ENCODE data around the gene HMBS.

Gene HMBS

GRCh38 chr11:119091966-119092879 lies 7.5 kb downstream of the HMBS start:
- Histone ChIP-seq H3K27ac (ENCODE audit: low read length) (peak overlapping the region; percentile 88), H3K4me1 (ENCODE audit: control insufficient read depth, insufficient read depth, low read length) (peaks cover 36% of the 10 kb centered on the region), H3K9me3 (ENCODE audit: control insufficient read depth in 2 of 2, low read length in 2 of 2) (no peaks in the 10 kb centered on the region), H3K36me3 (ENCODE audit: control insufficient read depth in 2 of 2, insufficient read depth in 2 of 2, low read length in 2 of 2) (peaks cover 15 to 19% of the 10 kb centered on the region in 2 donors), H3K4me3 (ENCODE audit: low read length in 2 of 2) (peak overlapping the region in 1 of 2 donors; percentile 3), H3K27me3 (ENCODE audit: control insufficient read depth in 1 of 2, insufficient read depth in 2 of 2, low read length in 2 of 2) (no peaks in the 10 kb centered on the region), H3K9ac (ENCODE audit: low read length in 2 of 2) (peak overlapping the region; percentile 69 to 88)

- Histone ChIP-seq H3K27ac (ENCODE audit: low read length) (peak overlapping the region; percentile 88), H3K4me1 (ENCODE audit: control insufficient read depth, insufficient read depth, low read length) (peaks cover 31% of the 10 kb centered on the region), H3K27me3 (ENCODE audit: control insufficient read depth in 1 of 2, insufficient read depth in 2 of 2, low read length in 2 of 2) (no peaks in the 10 kb centered on the region), H3K36me3 (ENCODE audit: control insufficient read depth in 2 of 2, insufficient read depth in 2 of 2, low read length in 2 of 2) (peaks cover 24 to 28% of the 10 kb centered on the region in 2 donors), H3K4me3 (ENCODE audit: low read length in 2 of 2) (peak overlapping the region; percentile 84 to 91), H3K9ac (ENCODE audit: low read length in 2 of 2) (peak overlapping the region; percentile 69 to 88), H3K9me3 (ENCODE audit: control insufficient read depth in 2 of 2, low read length in 2 of 2) (no peaks in the 10 kb centered on the region)
These were observed 8.5 kb downstream of the HMBS start for GRCh38 chr11:119092880-119093842.

- Histone ChIP-seq H3K4me3 (ENCODE audit: low read length in 2 of 2) (peak overlapping the region; percentile 84 to 91), H3K9ac (ENCODE audit: low read length in 2 of 2) (peak overlapping the region; percentile 69 to 88)
These were observed 9.5 kb downstream of the HMBS start for GRCh38 chr11:119093942-119094815.

GRCh38 chr11:119094816-119095065 lies 10.1 kb downstream of the HMBS start:
- H3K36me3 ChIP-seq (ENCODE audit: control insufficient read depth in 2 of 2, insufficient read depth in 2 of 2, low read length in 2 of 2): peaks cover 25 to 33% of the 10 kb centered on the region in 2 donors
- H3K9ac ChIP-seq (ENCODE audit: low read length in 2 of 2): peak overlapping the region; percentile 69 to 74
- peaks cover 31% of the 10 kb centered on the region for H3K4me1 ChIP-seq (ENCODE audit: control insufficient read depth, insufficient read depth, low read length)
- peak overlapping the region; percentile 88 for H3K27ac ChIP-seq (ENCODE audit: low read length)
- H3K9me3 ChIP-seq (ENCODE audit: control insufficient read depth in 2 of 2, low read length in 2 of 2): no peaks in the 10 kb centered on the region
- H3K4me3 ChIP-seq (ENCODE audit: low read length in 2 of 2): peak overlapping the region; percentile 84 to 91
- no peaks in the 10 kb centered on the region for H3K27me3 ChIP-seq (ENCODE audit: control insufficient read depth in 1 of 2, insufficient read depth in 2 of 2, low read length in 2 of 2)

More at GRCh38 chr11:119093942-119094815, 9.5 kb downstream of the HMBS start:
- Histone ChIP-seq H3K36me3 (ENCODE audit: control insufficient read depth in 2 of 2, insufficient read depth in 2 of 2, low read length in 2 of 2) (peaks cover 25 to 33% of the 10 kb centered on the region in 2 donors), H3K27me3 (ENCODE audit: control insufficient read depth in 1 of 2, insufficient read depth in 2 of 2, low read length in 2 of 2) (no peaks in the 10 kb centered on the region), H3K9me3 (ENCODE audit: control insufficient read depth in 2 of 2, low read length in 2 of 2) (no peaks in the 10 kb centered on the region), H3K4me1 (ENCODE audit: control insufficient read depth, insufficient read depth, low read length) (peaks cover 31% of the 10 kb centered on the region), H3K27ac (ENCODE audit: low read length) (peak overlapping the region; percentile 88)

GRCh38 chr11:119095066-119095880 lies 10.6 kb downstream of the HMBS start:
- H3K27ac ChIP-seq (ENCODE audit: low read length): peak overlapping the region; percentile 88

GRCh38 chr11:119099711-119100110 lies 15.0 kb downstream of the HMBS start:
- Histone ChIP-seq H3K9ac (ENCODE audit: low read length in 2 of 2) (no peak overlapping the region), H3K4me3 (ENCODE audit: low read length in 2 of 2) (no peak overlapping the region)

More at GRCh38 chr11:119095066-119095880, 10.6 kb downstream of the HMBS start:
- Histone ChIP-seq H3K9ac (ENCODE audit: low read length in 2 of 2) (peak overlapping the region; percentile 69 to 74), H3K36me3 (ENCODE audit: control insufficient read depth in 2 of 2, insufficient read depth in 2 of 2, low read length in 2 of 2) (peaks cover 25 to 33% of the 10 kb centered on the region in 2 donors), H3K4me1 (ENCODE audit: control insufficient read depth, insufficient read depth, low read length) (peaks cover 34% of the 10 kb centered on the region), H3K27me3 (ENCODE audit: control insufficient read depth in 1 of 2, insufficient read depth in 2 of 2, low read length in 2 of 2) (no peaks in the 10 kb centered on the region), H3K4me3 (ENCODE audit: low read length in 2 of 2) (peak overlapping the region; percentile 84 to 91), H3K9me3 (ENCODE audit: control insufficient read depth in 2 of 2, low read length in 2 of 2) (no peaks in the 10 kb centered on the region)

GRCh38 chr11:119100246-119100970 lies 15.7 kb downstream of the HMBS start:
- Histone ChIP-seq H3K4me1 (ENCODE audit: control insufficient read depth, insufficient read depth, low read length) (peaks cover 29% of the 10 kb centered on the region), H3K9ac (ENCODE audit: low read length in 2 of 2) (peak overlapping the region; percentile 90 to 93), H3K4me3 (ENCODE audit: low read length in 2 of 2) (peak overlapping the region; percentile 89 to 90), H3K27ac (ENCODE audit: low read length) (no peak overlapping the region), H3K27me3 (ENCODE audit: control insufficient read depth in 1 of 2, insufficient read depth in 2 of 2, low read length in 2 of 2) (no peaks in the 10 kb centered on the region), H3K36me3 (ENCODE audit: control insufficient read depth in 2 of 2, insufficient read depth in 2 of 2, low read length in 2 of 2) (peaks cover 19 to 23% of the 10 kb centered on the region in 2 donors), H3K9me3 (ENCODE audit: control insufficient read depth in 2 of 2, low read length in 2 of 2) (no peaks in the 10 kb centered on the region)

More at GRCh38 chr11:119099711-119100110, 15.0 kb downstream of the HMBS start:
- H3K27ac ChIP-seq (ENCODE audit: low read length): no peak overlapping the region
- H3K4me1 ChIP-seq (ENCODE audit: control insufficient read depth, insufficient read depth, low read length): peaks cover 29% of the 10 kb centered on the region
- peaks cover 19 to 23% of the 10 kb centered on the region in 2 donors for H3K36me3 ChIP-seq (ENCODE audit: control insufficient read depth in 2 of 2, insufficient read depth in 2 of 2, low read length in 2 of 2)
- H3K27me3 ChIP-seq (ENCODE audit: control insufficient read depth in 1 of 2, insufficient read depth in 2 of 2, low read length in 2 of 2): no peaks in the 10 kb centered on the region
- H3K9me3 ChIP-seq (ENCODE audit: control insufficient read depth in 2 of 2, low read length in 2 of 2): no peaks in the 10 kb centered on the region

- Histone ChIP-seq H3K4me1 (ENCODE audit: control insufficient read depth, insufficient read depth, low read length) (peaks cover 24% of the 10 kb centered on the region), H3K36me3 (ENCODE audit: control insufficient read depth in 2 of 2, insufficient read depth in 2 of 2, low read length in 2 of 2) (peaks cover 19 to 23% of the 10 kb centered on the region in 2 donors), H3K9ac (ENCODE audit: low read length in 2 of 2) (peak overlapping the region; percentile 90 to 93), H3K27me3 (ENCODE audit: control insufficient read depth in 1 of 2, insufficient read depth in 2 of 2, low read length in 2 of 2) (no peaks in the 10 kb centered on the region), H3K9me3 (ENCODE audit: control insufficient read depth in 2 of 2, low read length in 2 of 2) (no peaks in the 10 kb centered on the region), H3K27ac (ENCODE audit: low read length) (peak overlapping the region; percentile 93), H3K4me3 (ENCODE audit: low read length in 2 of 2) (peak overlapping the region; percentile 89 to 90)
These were observed 16.5 kb downstream of the HMBS start for GRCh38 chr11:119100994-119101758.

All from stomach smooth muscle (tissue), 2 donors.